Left ventricle myocardium inferior (tissue), 1 donor: ENCODE measurements around the gene FHDC1. TPM values are rescaled to one million over a fixed set of nuclear protein-coding genes. Genes with fewer than 3 reads are reported as not detected.

Experiments
- DNase-seq: peaks from one replicate; pipeline ENCODE4 v3.0.0-alpha.2; 2020
- H3K27ac ChIP-seq: fragments of 200-600 bp; replicated peaks from 2 replicates; pipeline ENCODE4 v1.8.0; 2021
- H3K27me3 ChIP-seq: fragments of 200-600 bp; 2 replicates; pipeline ENCODE4 v1.8.0; 2021; ENCODE audit warnings: low read depth
- H3K36me3 ChIP-seq: fragments of 200-600 bp; 2 replicates; pipeline ENCODE4 v1.8.0; 2021
- H3K4me1 ChIP-seq: fragments of 200-600 bp; 2 replicates; pipeline ENCODE4 v1.8.0; 2021
- H3K4me3 ChIP-seq: fragments of 200-600 bp; 2 replicates; pipeline ENCODE4 v1.8.0; 2021; ENCODE audit warnings: mild to moderate bottlenecking, moderate library complexity
- H3K9me3 ChIP-seq: fragments of 200-600 bp; replicated peaks from 2 replicates; pipeline ENCODE4 v1.8.0; 2021
- CTCF ChIP-seq: fragments of 200-600 bp; IDR thresholded peaks from 2 replicates; pipeline ENCODE4 v1.8.0; 2021; ENCODE audit warnings: antibody characterized with exemption, mild to moderate bottlenecking, borderline replicate concordance
- intact Hi-C: fragments of 100-400 bp; cut with micrococcal nuclease; formaldehyde crosslinking; loops from one replicate; pipeline ENCODE4 v1.11.0; 2022
- total RNA-seq: library from RNA; stranded (reverse); fragmentation: NEBNext Ultra II Directional; extraction: Animal tissue kit (Norgen Biotek cat#: 25700); gene quantifications from one replicate; pipeline ENCODE4 v1.2.1, GENCODE V29; 2021
- donor health status: DM: no; HTN: yes; CAD: no; lungs with severe emphysema.

Gene FHDC1
- total RNA-seq, 1 donor from 2014 or later, result 0.38 TPM

- intact Hi-C loops, result no loop called here
- H3K27ac ChIP-seq, result no peak overlapping the region
- no peak overlapping the region for H3K4me3 ChIP-seq
- H3K4me1 ChIP-seq, result no peaks in the 10 kb centered on the region
- peaks cover 7% of the 10 kb centered on the region for H3K36me3 ChIP-seq
- peaks cover 23% of the 10 kb centered on the region for H3K9me3 ChIP-seq
- no peak for TF ChIP-seq CTCF
- no peaks in the 10 kb centered on the region for H3K27me3 ChIP-seq
- no peak for DNase-seq
These were observed 18.4 kb upstream of the FHDC1 start for GRCh38 chr4:152917543-152918395.

DNA sequence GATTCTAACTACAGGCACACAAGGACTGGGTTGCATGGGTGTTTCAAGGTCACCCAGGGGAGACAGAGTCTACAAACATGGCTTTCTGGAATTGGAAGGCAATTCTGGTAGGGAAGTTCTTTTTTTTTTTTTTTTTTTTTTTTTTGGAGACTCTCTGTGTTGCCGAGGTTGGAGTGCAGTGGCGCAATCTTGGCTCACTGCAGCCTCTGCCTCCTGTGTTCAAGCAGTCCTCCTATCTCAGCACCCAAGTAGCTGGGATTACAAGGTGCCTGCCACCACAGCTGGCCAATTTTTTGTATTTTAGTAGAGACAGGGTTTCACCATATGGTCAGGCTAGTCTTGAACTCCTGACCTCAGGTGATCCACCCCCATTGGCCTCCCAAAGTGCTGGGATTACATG, 16.3 kb upstream of the FHDC1 start:
- intact Hi-C loops, result no loop called here
- no peaks in the 10 kb centered on the region for H3K4me1 ChIP-seq

GRCh38 chr4:152920768-152921167, 15.4 kb upstream of the FHDC1 start:
- Histone ChIP-seq H3K27ac (no peak overlapping the region), H3K27me3 (no peaks in the 10 kb centered on the region), H3K4me1 (no peaks in the 10 kb centered on the region), H3K36me3 (peaks cover 7% of the 10 kb centered on the region), H3K4me3 (no peak overlapping the region), H3K9me3 (peaks cover 23% of the 10 kb centered on the region)
- DNase-seq, result no peak
- no peak for TF ChIP-seq CTCF
- intact Hi-C loops, result no loop called here

More for the DNA sequence above, 16.3 kb upstream of the FHDC1 start:
- no peak overlapping the region for H3K27ac ChIP-seq
- H3K27me3 ChIP-seq, result no peaks in the 10 kb centered on the region
- H3K9me3 ChIP-seq, result peaks cover 23% of the 10 kb centered on the region
- DNase-seq, result no peak
- no peak overlapping the region for H3K4me3 ChIP-seq
- no peak for TF ChIP-seq CTCF
- peaks cover 7% of the 10 kb centered on the region for H3K36me3 ChIP-seq

- TF ChIP-seq CTCF, result no peak
- no peaks in the 10 kb centered on the region for H3K27me3 ChIP-seq
- no peak overlapping the region for H3K27ac ChIP-seq
- no peak for DNase-seq
- peaks cover 7% of the 10 kb centered on the region for H3K36me3 ChIP-seq
- no peaks in the 10 kb centered on the region for H3K4me1 ChIP-seq
- no peak overlapping the region for H3K4me3 ChIP-seq
- H3K9me3 ChIP-seq, result peaks cover 23% of the 10 kb centered on the region
- intact Hi-C loops, result no loop called here
These were observed 14.8 kb upstream of the FHDC1 start for GRCh38 chr4:152921284-152921683.

GRCh38 chr4:152925851-152926250, 10.3 kb upstream of the FHDC1 start:
- Histone ChIP-seq H3K27me3 (peaks cover 21% of the 10 kb centered on the region), H3K4me1 (no peaks in the 10 kb centered on the region), H3K36me3 (peaks cover 2% of the 10 kb centered on the region), H3K27ac (no peak overlapping the region), H3K9me3 (peaks cover 8% of the 10 kb centered on the region), H3K4me3 (no peak overlapping the region)
- intact Hi-C loops, result no loop called here
- TF ChIP-seq CTCF, result no peak
- no peak for DNase-seq
